MM.1S (cell line): ENCODE measurements around the gene ENO4.

Experiments
- EZH2phosphoT487 ChIP-seq: fragments of 300-600 bp; sonication (generic); IDR thresholded peaks from 2 replicates; pipeline ENCODE4 v1.6.1; 2018; ENCODE audit warnings: antibody characterized with exemption, low read length
- TF ChIP-seq, protein P1 (sequence below): fragments of 300-600 bp; sonication (generic); IDR thresholded peaks from 2 replicates; pipeline ENCODE4 v1.5.1; 2016; ENCODE audit warnings: antibody characterized with exemption, low read length, mixed read lengths

- TF ChIP-seq, protein P1, sequence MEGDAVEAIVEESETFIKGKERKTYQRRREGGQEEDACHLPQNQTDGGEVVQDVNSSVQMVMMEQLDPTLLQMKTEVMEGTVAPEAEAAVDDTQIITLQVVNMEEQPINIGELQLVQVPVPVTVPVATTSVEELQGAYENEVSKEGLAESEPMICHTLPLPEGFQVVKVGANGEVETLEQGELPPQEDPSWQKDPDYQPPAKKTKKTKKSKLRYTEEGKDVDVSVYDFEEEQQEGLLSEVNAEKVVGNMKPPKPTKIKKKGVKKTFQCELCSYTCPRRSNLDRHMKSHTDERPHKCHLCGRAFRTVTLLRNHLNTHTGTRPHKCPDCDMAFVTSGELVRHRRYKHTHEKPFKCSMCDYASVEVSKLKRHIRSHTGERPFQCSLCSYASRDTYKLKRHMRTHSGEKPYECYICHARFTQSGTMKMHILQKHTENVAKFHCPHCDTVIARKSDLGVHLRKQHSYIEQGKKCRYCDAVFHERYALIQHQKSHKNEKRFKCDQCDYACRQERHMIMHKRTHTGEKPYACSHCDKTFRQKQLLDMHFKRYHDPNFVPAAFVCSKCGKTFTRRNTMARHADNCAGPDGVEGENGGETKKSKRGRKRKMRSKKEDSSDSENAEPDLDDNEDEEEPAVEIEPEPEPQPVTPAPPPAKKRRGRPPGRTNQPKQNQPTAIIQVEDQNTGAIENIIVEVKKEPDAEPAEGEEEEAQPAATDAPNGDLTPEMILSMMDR: no peak
- no peak for TF ChIP-seq EZH2phosphoT487
These were observed 17.8 kb downstream of the ENO4 start for GRCh38 chr10:116866987-116867595.
